ENCODE data around the gene MR1.

DNA sequence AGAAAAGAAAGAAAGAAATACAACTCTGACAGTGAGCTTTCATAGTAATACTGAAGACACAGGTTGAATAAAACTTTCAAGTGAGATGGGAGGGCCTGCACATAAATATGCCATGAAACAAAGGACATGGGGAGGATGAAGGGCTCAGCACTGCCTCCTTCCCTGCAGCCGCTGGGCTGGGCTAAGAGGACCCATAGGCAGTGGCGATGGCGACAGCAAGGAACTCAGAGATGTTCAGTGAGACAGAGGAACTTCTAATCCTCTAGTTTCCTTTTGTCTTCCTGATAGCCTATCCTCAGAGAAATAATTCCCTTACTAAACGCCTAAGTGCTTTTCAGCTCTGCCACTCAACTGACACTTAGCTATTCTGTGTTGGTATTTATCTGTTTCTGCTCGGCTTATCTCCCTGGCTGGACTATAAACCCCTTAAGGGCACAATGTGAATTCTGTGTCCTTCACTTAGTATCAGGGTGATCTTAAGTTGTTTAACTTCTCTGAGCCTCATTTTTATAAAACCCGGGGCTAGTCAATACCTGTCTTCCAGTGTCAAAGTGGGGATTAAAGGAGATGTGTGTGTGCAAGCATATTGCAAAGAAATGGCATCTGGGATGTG is 30.3 kb downstream of the MR1 start:
- no peak for TF ChIP-seq CTCF (IDR thresholded peaks at IDR 0.05)
- no peak for TF ChIP-seq EP300 (IDR thresholded peaks at IDR 0.05)
